ENCODE measurements around the gene RNASE8. TPM values are rescaled to one million over a fixed set of nuclear protein-coding genes. Genes with fewer than 3 reads are reported as not detected.

Gene RNASE8
- total and polyA plus RNA-seq, 2 of the 4 experiments (the other 2 are of a cell fraction) = not detected

GRCh38 chr14:21078287-21078686, 20.7 kb downstream of the RNASE8 start:
- H3K18ac ChIP-seq (ENCODE audit: low read depth, low read length) = no peak overlapping the region
- DNase-seq = no peak
- no peak overlapping the region for H4K91ac ChIP-seq (ENCODE audit: insufficient read depth, low read depth, low read length)
- H2BK120ac ChIP-seq (ENCODE audit: low read depth, low read length) = no peak overlapping the region
- H3K4me2 ChIP-seq (ENCODE audit: low read depth, low read length) = no peak overlapping the region
- ATAC-seq (ENCODE audit: low read depth) = no peak
- H3K79me1 ChIP-seq (ENCODE audit: low read depth in 1 of 2, low read length in 2 of 2) = peaks cover 22 to 31% of the 10 kb centered on the region in 2 experiments
- H4K20me1 ChIP-seq (ENCODE audit: insufficient read depth, low read length) = 0 out of 2 replicates have a peak, but pooled peaks cover under 1% of the 10 kb centered on the region
- no CpG with 5 or more reads among the region's 5 CpGs for WGBS, 2 experiments (ENCODE audit: extremely low coverage in 2 of 2, insufficient read length in 1 of 2)
- ChIA-PET POLR2A (ENCODE audit: unreplicated experiment) (no interaction called here), CTCF (no interaction called here)
- H2BK20ac ChIP-seq (ENCODE audit: low read depth, low read length) = no peak overlapping the region
- H3K4me3 ChIP-seq (ENCODE audit: insufficient read depth, low read depth, low read length) = no peak overlapping the region
- no peak overlapping the region for H3K27ac ChIP-seq (ENCODE audit: insufficient read depth, low read length)
- no peak overlapping the region for H3K9ac ChIP-seq (ENCODE audit: low read depth, low read length)
- H2AK9ac ChIP-seq (replicated peaks; ENCODE audit: low read depth, low read length, poor library complexity) = no peak overlapping the region
- H3K4ac ChIP-seq (ENCODE audit: low read depth, low read length) = no peak overlapping the region
- no TSS peak for BruUV-seq (replicated peaks)
- H3K36me3 ChIP-seq (ENCODE audit: control insufficient read depth, insufficient read depth, low read length) = peaks cover 92% of the 10 kb centered on the region
- intact Hi-C loops (cut with micrococcal nuclease) = no loop called here
- no peak overlapping the region for H4K8ac ChIP-seq (ENCODE audit: low read depth in 2 of 2, low read length in 2 of 2)
- H2BK5ac ChIP-seq (ENCODE audit: low read depth, low read length, poor library complexity, severe bottlenecking) = no peak overlapping the region
- no peak overlapping the region for H3K23ac ChIP-seq (ENCODE audit: low read depth, low read length)
- TF ChIP-seq CHD1 (IDR thresholded peaks at IDR 0.05; ENCODE audit: low read depth, low read length) (no peak), RAD21 (IDR thresholded peaks at IDR 0.05; ENCODE audit: low read length) (no peak), RCOR1 (IDR thresholded peaks at IDR 0.05; ENCODE audit: insufficient replicate concordance, low read length) (no peak), SMC3 (IDR thresholded peaks at IDR 0.05; ENCODE audit: low read depth, low read length) (no peak), MAZ (IDR thresholded peaks at IDR 0.05; ENCODE audit: borderline replicate concordance, low read depth, low read length) (no peak), MXI1 (IDR thresholded peaks at IDR 0.05; ENCODE audit: borderline replicate concordance, low read depth, low read length) (no peak), POLR2A (IDR thresholded peaks at IDR 0.05; ENCODE audit: low read depth, low read length) (no peak), FOS (IDR thresholded peaks at IDR 0.05; ENCODE audit: low read depth, low read length) (no peak), RFX5 (IDR thresholded peaks at IDR 0.05; ENCODE audit: low read depth, low read length) (no peak), NFE2L2 (IDR thresholded peaks at IDR 0.05; ENCODE audit: low read depth, low read length) (no peak), MAFK (IDR thresholded peaks at IDR 0.05; ENCODE audit: low read depth, low read length) (no peak)
- TF ChIP-seq, protein P1, sequence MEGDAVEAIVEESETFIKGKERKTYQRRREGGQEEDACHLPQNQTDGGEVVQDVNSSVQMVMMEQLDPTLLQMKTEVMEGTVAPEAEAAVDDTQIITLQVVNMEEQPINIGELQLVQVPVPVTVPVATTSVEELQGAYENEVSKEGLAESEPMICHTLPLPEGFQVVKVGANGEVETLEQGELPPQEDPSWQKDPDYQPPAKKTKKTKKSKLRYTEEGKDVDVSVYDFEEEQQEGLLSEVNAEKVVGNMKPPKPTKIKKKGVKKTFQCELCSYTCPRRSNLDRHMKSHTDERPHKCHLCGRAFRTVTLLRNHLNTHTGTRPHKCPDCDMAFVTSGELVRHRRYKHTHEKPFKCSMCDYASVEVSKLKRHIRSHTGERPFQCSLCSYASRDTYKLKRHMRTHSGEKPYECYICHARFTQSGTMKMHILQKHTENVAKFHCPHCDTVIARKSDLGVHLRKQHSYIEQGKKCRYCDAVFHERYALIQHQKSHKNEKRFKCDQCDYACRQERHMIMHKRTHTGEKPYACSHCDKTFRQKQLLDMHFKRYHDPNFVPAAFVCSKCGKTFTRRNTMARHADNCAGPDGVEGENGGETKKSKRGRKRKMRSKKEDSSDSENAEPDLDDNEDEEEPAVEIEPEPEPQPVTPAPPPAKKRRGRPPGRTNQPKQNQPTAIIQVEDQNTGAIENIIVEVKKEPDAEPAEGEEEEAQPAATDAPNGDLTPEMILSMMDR (conservative IDR thresholded peaks at IDR 0.05; ENCODE audit: low read depth, low read length) = no peak
- TF ChIP-seq, protein P2, sequence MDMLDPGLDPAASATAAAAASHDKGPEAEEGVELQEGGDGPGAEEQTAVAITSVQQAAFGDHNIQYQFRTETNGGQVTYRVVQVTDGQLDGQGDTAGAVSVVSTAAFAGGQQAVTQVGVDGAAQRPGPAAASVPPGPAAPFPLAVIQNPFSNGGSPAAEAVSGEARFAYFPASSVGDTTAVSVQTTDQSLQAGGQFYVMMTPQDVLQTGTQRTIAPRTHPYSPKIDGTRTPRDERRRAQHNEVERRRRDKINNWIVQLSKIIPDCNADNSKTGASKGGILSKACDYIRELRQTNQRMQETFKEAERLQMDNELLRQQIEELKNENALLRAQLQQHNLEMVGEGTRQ (IDR thresholded peaks at IDR 0.05; ENCODE audit: low read depth, low read length) = no peak
- TF ChIP-seq, protein P3, sequence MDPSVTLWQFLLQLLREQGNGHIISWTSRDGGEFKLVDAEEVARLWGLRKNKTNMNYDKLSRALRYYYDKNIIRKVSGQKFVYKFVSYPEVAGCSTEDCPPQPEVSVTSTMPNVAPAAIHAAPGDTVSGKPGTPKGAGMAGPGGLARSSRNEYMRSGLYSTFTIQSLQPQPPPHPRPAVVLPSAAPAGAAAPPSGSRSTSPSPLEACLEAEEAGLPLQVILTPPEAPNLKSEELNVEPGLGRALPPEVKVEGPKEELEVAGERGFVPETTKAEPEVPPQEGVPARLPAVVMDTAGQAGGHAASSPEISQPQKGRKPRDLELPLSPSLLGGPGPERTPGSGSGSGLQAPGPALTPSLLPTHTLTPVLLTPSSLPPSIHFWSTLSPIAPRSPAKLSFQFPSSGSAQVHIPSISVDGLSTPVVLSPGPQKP (IDR thresholded peaks at IDR 0.05; ENCODE audit: borderline replicate concordance, low read depth, low read length) = no peak
- H3K9me1 ChIP-seq (ENCODE audit: insufficient read depth, low read length) = no peaks in the 10 kb centered on the region; the same call in 1 of the 2 replicates
- H3K27me3 ChIP-seq (ENCODE audit: control insufficient read depth, insufficient read depth, low read length) = no peaks in the 10 kb centered on the region
- H2BK15ac ChIP-seq (ENCODE audit: low read depth, low read length) = no peak overlapping the region
- no peak overlapping the region for H3K56ac ChIP-seq (ENCODE audit: extremely low read depth, insufficient read depth, low read length)
- no peaks in the 10 kb centered on the region for H3K9me3 ChIP-seq (ENCODE audit: control insufficient read depth, insufficient read depth, low read length)
- in situ Hi-C loops (cut with MboI; ENCODE audit: low sequenced_read_pairs) = loop anchor here (25.0 kb wide), 2 partner anchors 616 to 741 kb away; partner anchors contain the start of genes APEX1, CCNB1IP1, OSGEP and PARP2
- no peak overlapping the region for H2AFZ ChIP-seq (replicated peaks; ENCODE audit: low read length, poor library complexity)
- dilution Hi-C loops (cut with HindIII; ENCODE audit: low sequenced_read_pairs, unreplicated experiment) = no loop called here
- H2AK5ac ChIP-seq (ENCODE audit: low read depth, low read length) = no peak overlapping the region
- H4K5ac ChIP-seq (ENCODE audit: low read depth, low read length) = no peak overlapping the region
- H3K4me1 ChIP-seq (ENCODE audit: control insufficient read depth, insufficient read depth, low read length) = no peaks in the 10 kb centered on the region
- H3K14ac ChIP-seq (replicated peaks; ENCODE audit: low read depth, low read length) = no peak overlapping the region
